Mammary epithelial cell (primary cell): Measurements from ENCODE around the gene DPH6.

Experiments
- EZH2 ChIP-seq: IDR thresholded peaks from 2 replicates; pipeline ENCODE4 v1.6.1; 2012; ENCODE audit warnings: low read length, inconsistent platforms, borderline replicate concordance
- TF ChIP-seq, protein P1 (sequence below), 2 donors: IDR thresholded peaks in 1 of 2; conservative IDR thresholded peaks in 1 of 2; 2 replicates each; pipeline ENCODE4 v1.5.1; 2011 to 2012; ENCODE audit warnings: inconsistent platforms in 2 of 2, low read length in 2 of 2, mild to moderate bottlenecking in 2 of 2, control low read depth in 1 of 2, low read depth in 1 of 2; ENCODE audit not compliant: insufficient read depth in 1 of 2; ENCODE audit errors: extremely low read depth in 1 of 2

DNA sequence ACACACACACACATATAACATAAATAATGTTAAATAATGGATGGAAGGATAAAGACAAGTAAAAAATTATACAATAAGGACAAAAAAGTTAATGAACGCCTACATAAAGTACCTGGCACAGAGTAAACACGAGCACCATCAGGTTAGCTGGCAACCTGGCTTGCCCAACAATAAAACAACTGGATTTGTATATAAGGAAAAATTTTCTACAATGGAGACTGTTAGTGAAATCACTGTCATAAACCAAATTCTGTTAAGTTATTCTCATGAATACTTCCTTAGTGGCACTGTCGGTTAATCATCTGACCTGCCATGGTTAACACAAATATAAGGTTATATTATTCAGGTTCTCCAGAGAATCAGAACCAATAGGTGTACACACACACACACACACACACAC, 54.8 kb downstream of the DPH6 start:
- TF ChIP-seq, protein P1, sequence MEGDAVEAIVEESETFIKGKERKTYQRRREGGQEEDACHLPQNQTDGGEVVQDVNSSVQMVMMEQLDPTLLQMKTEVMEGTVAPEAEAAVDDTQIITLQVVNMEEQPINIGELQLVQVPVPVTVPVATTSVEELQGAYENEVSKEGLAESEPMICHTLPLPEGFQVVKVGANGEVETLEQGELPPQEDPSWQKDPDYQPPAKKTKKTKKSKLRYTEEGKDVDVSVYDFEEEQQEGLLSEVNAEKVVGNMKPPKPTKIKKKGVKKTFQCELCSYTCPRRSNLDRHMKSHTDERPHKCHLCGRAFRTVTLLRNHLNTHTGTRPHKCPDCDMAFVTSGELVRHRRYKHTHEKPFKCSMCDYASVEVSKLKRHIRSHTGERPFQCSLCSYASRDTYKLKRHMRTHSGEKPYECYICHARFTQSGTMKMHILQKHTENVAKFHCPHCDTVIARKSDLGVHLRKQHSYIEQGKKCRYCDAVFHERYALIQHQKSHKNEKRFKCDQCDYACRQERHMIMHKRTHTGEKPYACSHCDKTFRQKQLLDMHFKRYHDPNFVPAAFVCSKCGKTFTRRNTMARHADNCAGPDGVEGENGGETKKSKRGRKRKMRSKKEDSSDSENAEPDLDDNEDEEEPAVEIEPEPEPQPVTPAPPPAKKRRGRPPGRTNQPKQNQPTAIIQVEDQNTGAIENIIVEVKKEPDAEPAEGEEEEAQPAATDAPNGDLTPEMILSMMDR (conservative IDR thresholded peaks at IDR 0.05 in 1 of 2, IDR thresholded peaks at IDR 0.05 in 1 of 2; ENCODE audit: extremely low read depth in 1 of 2, insufficient read depth in 1 of 2, low read depth in 1 of 2, low read length in 2 of 2), result no peak
- no peak for TF ChIP-seq EZH2
